Endothelial cell (in vitro differentiated cells): Measurements from ENCODE around the gene CEP70. TPM values are rescaled to one million over a fixed set of nuclear protein-coding genes. Genes with fewer than 3 reads are reported as not detected.
"Not testable (repeated sequence)": the region's sequence is repeated elsewhere in the genome, so short reads cannot be mapped to it uniquely, and the experiment has no call there.

Source experiments
- DNase-seq: peaks from one replicate; pipeline ENCODE4 v3.0.0; 2021; ENCODE audit warnings: low spot score
- H3K27ac Mint-ChIP-seq: one replicate; pipeline ENCODE4 v1.8.0; 2021; ENCODE audit warnings: mixed read lengths, inconsistent platforms; ENCODE audit not compliant: unreplicated experiment
- H3K27me3 Mint-ChIP-seq: one replicate; pipeline ENCODE4 v1.8.0; 2021; ENCODE audit warnings: mild to moderate bottlenecking, moderate library complexity, mixed read lengths, inconsistent platforms; ENCODE audit not compliant: unreplicated experiment
- H3K36me3 Mint-ChIP-seq: one replicate; pipeline ENCODE4 v1.8.0; 2021; ENCODE audit warnings: mild to moderate bottlenecking, low read depth, mixed read lengths, inconsistent platforms; ENCODE audit not compliant: unreplicated experiment
- H3K4me1 Mint-ChIP-seq: one replicate; pipeline ENCODE4 v1.8.0; 2021; ENCODE audit warnings: mild to moderate bottlenecking, mixed read lengths, inconsistent platforms; ENCODE audit not compliant: unreplicated experiment
- H3K4me3 Mint-ChIP-seq: one replicate; pipeline ENCODE4 v1.8.0; 2021; ENCODE audit warnings: mild to moderate bottlenecking, mixed read lengths, inconsistent platforms; ENCODE audit not compliant: unreplicated experiment
- H3K9me3 Mint-ChIP-seq: one replicate; pipeline ENCODE4 v1.8.0; 2021; ENCODE audit warnings: mixed read lengths, inconsistent platforms; ENCODE audit not compliant: unreplicated experiment
- total RNA-seq: library from RNA; stranded (reverse); fragmentation: NEBNext Ultra II Directional; extraction: Animal tissue kit (Norgen Biotek cat#: 25700); gene quantifications from one replicate; pipeline ENCODE4 v1.2.1, GENCODE V29; 2021; ENCODE audit not compliant: unreplicated experiment
- TF ChIP-seq, protein P1 (sequence below): fragments of 200-600 bp; sonication (generic); IDR thresholded peaks from one replicate; pipeline ENCODE4 v1.5.0; 2021; ENCODE audit warnings: antibody characterized with exemption; ENCODE audit not compliant: unreplicated experiment

Gene CEP70
- total RNA-seq, 1 donor from 2014 or later: 12.3 TPM

DNA sequence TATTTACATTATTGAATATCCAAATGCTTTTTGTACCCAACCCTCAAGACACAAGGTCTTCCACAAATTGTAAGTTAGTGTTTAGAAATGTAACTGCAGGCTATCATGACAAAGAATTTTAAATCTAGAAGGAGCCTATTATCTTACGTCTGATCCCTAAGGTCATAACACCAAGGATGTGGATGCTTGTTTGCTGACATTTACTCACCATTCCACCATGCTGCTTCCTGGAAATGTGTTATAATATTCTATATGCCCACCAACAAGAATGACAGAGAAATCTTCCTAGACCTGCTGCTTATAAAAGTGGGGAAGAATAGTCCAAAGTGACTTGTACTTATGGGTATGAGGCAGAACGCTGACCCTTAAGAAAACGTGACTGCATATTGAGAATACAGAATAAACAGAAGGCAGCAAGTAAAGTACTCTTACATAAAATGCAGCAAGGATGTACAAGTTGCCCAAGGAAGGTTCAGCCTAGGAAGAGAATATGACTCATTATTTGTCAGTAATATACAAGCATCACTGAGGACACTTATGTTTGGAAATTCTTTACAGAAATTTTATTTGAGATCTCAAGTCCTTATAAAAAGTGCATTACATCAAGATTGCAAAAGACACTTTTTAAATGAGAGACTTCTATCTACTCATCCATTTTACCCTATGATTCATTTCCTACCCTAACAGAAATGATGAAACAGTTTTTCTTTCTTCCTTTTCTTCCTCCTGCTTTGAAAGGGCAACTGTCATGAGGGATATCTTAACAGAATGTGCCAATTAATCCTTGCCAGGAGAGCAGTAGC is 100.1 kb downstream of the CEP70 start:
- TF ChIP-seq, protein P1, sequence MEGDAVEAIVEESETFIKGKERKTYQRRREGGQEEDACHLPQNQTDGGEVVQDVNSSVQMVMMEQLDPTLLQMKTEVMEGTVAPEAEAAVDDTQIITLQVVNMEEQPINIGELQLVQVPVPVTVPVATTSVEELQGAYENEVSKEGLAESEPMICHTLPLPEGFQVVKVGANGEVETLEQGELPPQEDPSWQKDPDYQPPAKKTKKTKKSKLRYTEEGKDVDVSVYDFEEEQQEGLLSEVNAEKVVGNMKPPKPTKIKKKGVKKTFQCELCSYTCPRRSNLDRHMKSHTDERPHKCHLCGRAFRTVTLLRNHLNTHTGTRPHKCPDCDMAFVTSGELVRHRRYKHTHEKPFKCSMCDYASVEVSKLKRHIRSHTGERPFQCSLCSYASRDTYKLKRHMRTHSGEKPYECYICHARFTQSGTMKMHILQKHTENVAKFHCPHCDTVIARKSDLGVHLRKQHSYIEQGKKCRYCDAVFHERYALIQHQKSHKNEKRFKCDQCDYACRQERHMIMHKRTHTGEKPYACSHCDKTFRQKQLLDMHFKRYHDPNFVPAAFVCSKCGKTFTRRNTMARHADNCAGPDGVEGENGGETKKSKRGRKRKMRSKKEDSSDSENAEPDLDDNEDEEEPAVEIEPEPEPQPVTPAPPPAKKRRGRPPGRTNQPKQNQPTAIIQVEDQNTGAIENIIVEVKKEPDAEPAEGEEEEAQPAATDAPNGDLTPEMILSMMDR: no peak
- Mint-ChIP-seq H3K4me3 (no peak overlapping the region), H3K9me3 (peaks cover under 1% of the 10 kb centered on the region), H3K4me1 (no peaks in the 10 kb centered on the region), H3K36me3 (peaks cover 4% of the 10 kb centered on the region), H3K27ac (no peak overlapping the region), H3K27me3 (peaks cover 2% of the 10 kb centered on the region)
- DNase-seq: no peak

DNA sequence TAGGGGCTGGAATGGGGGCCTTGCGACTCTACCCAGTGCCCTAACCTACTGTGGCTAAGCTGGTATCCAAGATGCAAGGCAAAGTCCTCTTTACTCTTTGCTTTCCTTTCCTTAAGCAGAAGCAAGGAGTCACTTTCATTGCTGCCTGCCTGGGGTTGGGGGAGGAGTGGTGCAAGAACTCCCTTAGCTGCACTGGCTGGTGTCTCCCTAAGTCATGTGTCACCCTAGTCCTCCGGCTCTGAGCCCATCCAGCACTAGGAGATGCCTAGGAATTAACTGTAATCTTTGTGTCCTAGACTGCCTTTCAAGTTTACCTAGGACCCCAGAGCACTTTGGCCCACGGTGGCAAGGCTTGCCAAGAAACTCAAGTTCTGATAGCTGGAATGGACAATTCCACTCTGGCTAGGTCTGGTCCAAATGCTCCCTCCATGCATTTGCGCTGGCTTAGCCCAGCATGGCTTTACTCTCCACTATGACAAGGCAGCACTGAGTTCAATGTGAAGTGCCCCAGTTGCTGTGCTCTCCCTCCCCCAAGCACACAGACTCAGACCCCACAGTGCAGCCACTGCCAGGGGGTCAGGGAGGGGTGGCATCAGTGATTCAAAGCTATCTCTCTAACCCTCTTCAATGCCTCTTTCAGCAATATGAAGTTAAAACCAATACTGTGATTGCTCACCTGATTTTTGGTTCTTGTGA is 100.9 kb downstream of the CEP70 start:
- H3K27me3 Mint-ChIP-seq: peaks cover 2% of the 10 kb centered on the region

DNA sequence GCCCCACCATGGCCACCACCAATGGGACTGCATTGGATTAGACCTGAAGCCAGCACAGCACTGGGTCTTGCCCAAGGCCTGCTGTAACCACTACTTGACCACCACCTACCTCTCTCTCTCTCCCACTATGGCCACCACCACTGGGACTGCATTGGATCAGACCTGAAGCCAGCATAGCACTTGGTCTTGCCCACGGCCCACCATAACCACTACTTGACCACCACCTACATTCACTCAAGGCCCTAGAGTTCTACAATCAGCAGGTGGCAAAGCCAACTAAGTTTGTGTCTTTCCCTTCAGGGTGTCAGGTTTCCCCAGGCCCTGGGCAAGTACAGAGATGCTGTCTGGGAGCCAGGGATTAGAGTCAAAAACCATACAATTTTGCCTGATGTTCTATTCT is 102.1 kb downstream of the CEP70 start:
- Mint-ChIP-seq H3K36me3 (peaks cover 8% of the 10 kb centered on the region), H3K27ac (no peak overlapping the region), H3K4me3 (no peak overlapping the region), H3K27me3 (peaks cover 2% of the 10 kb centered on the region), H3K9me3 (peaks cover 11% of the 10 kb centered on the region), H3K4me1 (no peaks in the 10 kb centered on the region)
- DNase-seq: no peak
- TF ChIP-seq, protein P1: no peak

More for the DNA sequence above, 100.9 kb downstream of the CEP70 start:
- TF ChIP-seq, protein P1: no peak
- Mint-ChIP-seq H3K27ac (no peak overlapping the region), H3K4me3 (no peak overlapping the region), H3K9me3 (peaks cover 5% of the 10 kb centered on the region), H3K4me1 (no peaks in the 10 kb centered on the region), H3K36me3 (peaks cover 8% of the 10 kb centered on the region)
- DNase-seq: no peak

DNA sequence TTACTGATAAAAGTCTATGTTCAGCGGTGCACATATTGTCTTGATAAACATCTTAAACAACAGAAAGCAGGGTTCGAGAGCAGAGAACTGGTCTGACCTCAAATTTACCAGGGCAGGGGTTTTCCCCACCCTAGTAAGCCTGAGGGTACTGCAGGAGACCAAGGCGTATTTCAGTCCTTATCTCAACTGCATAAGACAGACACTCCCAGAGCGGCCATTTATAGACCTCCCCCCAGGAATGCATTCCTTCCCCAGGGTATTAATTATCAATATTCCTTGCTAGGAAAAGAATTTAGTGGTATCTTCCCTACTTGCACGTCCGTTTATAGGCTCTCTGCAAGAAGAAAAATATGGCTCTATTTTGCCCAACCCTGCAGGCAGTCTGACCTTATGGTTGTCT is 107.5 kb downstream of the CEP70 start:
- not testable (repeated sequence) for DNase-seq, H3K4me3 Mint-ChIP-seq
- peaks cover 17% of the 10 kb centered on the region for H3K9me3 Mint-ChIP-seq

DNA sequence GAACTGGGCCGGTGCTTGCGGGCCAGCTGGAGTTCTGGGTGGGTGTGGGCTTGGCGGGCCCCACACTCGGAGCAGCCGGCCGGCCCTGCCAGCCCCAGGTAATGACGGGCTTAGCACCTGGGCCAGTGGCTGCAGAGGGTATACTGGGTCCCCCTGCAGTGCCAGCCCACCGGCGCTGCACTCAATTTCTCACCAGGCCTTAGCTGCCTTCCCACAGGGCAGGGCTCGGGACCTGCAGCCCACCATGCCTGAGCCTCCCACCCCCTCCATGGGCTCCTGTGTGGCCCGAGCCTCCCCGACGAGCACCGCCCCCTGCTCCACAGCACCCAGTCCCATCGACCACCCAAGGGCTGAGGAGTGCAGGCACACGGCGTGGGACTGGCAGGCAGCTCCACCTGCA is 109.4 kb downstream of the CEP70 start:
- not testable (repeated sequence) for H3K4me3 Mint-ChIP-seq, H3K27me3 Mint-ChIP-seq, H3K27ac Mint-ChIP-seq, H3K4me1 Mint-ChIP-seq, DNase-seq
- Mint-ChIP-seq H3K9me3 (peaks cover 17% of the 10 kb centered on the region), H3K36me3 (peaks cover 17% of the 10 kb centered on the region)

More for the DNA sequence above, 107.5 kb downstream of the CEP70 start:
- not testable (repeated sequence) for H3K27me3 Mint-ChIP-seq, H3K27ac Mint-ChIP-seq, H3K4me1 Mint-ChIP-seq
- peaks cover 19% of the 10 kb centered on the region for H3K36me3 Mint-ChIP-seq

DNA sequence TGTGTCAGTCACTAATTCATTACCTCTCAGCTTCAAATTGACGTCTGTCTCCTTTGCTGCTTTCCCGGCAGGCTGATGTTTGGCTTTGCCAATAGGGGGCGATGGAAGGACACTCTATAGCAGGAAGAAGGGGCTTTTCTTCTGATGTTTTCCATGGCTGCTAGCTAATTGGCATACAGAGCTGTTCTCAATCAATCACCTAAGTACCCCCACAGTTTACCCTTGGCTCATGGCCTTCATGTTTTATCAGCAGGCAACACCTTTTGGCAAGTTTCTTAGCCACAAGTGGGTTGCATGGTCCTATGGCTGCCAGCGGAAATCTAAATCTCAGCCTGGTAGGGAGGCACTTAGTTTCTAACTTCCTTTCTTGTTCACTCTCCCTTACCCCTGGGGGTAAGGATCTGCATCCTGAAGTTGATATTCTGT is 114.6 kb downstream of the CEP70 start:
- peak; percentile 70 for DNase-seq
- TF ChIP-seq, protein P1: peak; percentile 67
- no peak overlapping the region for H3K4me3 Mint-ChIP-seq
- H3K36me3 Mint-ChIP-seq: no peaks in the 10 kb centered on the region
- H3K9me3 Mint-ChIP-seq: no peaks in the 10 kb centered on the region
- no peak overlapping the region for H3K27ac Mint-ChIP-seq
- H3K27me3 Mint-ChIP-seq: no peaks in the 10 kb centered on the region
- peaks cover 2% of the 10 kb centered on the region for H3K4me1 Mint-ChIP-seq
